HCT116 (cell line): Measurements from ENCODE around the gene CCL11. TPM values are rescaled to one million over a fixed set of nuclear protein-coding genes. Genes with fewer than 3 reads are reported as not detected.

Experiments used
- ATAC-seq: fragments of 200-7000 bp; cut with Tn5 transposase; 2 replicates; pipeline ENCODE4 v1.9.1; 2020; ENCODE audit warnings: mild to moderate bottlenecking, moderate library complexity
- BruUV-seq: library from RNA; stranded (reverse); fragments of 400-500 nt; replicated peaks from 2 replicates; lab custom pipeline; 2021; lab: Mats Ljungman, UMichigan
- CTCF ChIA-PET: fragments of 300-600 bp; sonication (Branson Sonifier 250); formaldehyde crosslinking; loops from one replicate; lab custom pipeline; 2021; ENCODE audit warnings: antibody characterized with exemption; lab: Charles Lee
- POLR2A ChIA-PET: fragments of 300-600, 350-600 bp; sonication (Branson Sonifier 250); formaldehyde crosslinking; loops from one replicate; lab custom pipeline; 2021; ENCODE audit warnings: antibody characterized with exemption; lab: Charles Lee
- RAD21 ChIA-PET, 2 experiments: fragments of 300-600 bp; sonication (Branson Sonifier 250); formaldehyde crosslinking; loops; one replicate each; lab custom pipeline; 2023; ENCODE audit warnings: low total read pairs in 2 of 2; ENCODE audit not compliant: uncharacterized antibody in 2 of 2, unreplicated experiment in 2 of 2, low non-redundant PET in 1 of 2; lab: Charles Lee
- DNase-seq: peaks from one replicate; pipeline ENCODE4 v3.0.0-alpha.2; 2010; ENCODE audit warnings: low read depth, low spot score
- H2AFZ ChIP-seq: fragments of 200-600 bp; shearing (Covaris generic), sonication (generic); 2 replicates; pipeline ENCODE4 v1.6.1; 2017; ENCODE audit warnings: low read depth, mixed run types, mixed read lengths, antibody characterized with exemption, low read length; ENCODE audit not compliant: poor library complexity, severe bottlenecking
- H3K27ac ChIP-seq: 2 replicates; pipeline ENCODE4 v1.5.1; 2012; ENCODE audit warnings: low read depth, low read length
- H3K27me3 ChIP-seq: fragments of 200-600 bp; sonication (generic); 2 replicates; pipeline ENCODE4 v1.6.1; 2016; ENCODE audit warnings: mixed run types, low read length, mixed read lengths; ENCODE audit not compliant: insufficient read depth
- H3K36me3 ChIP-seq, 2 experiments: fragments of 200-500 bp in 1 of 2; fragments of 200-600 bp in 1 of 2; sonication (Bioruptor generic) in 1 of 2; sonication (generic) in 1 of 2; 2 replicates each; pipeline versions ENCODE4 v1.5.1 to v1.6.1; 2014 to 2016; ENCODE audit warnings: low read length in 2 of 2, inconsistent platforms in 1 of 2, mixed read lengths in 1 of 2, mixed run types in 1 of 2; ENCODE audit not compliant: insufficient read depth in 2 of 2, control insufficient read depth in 1 of 2
- H3K4me1 ChIP-seq, 2 experiments: fragments of 200-600 bp in 1 of 2; sonication (generic) in 1 of 2; 2 replicates each; pipeline versions ENCODE4 v1.5.1 to v1.6.1; 2012 to 2017; ENCODE audit warnings: low read length in 2 of 2, inconsistent platforms in 1 of 2, mild to moderate bottlenecking in 1 of 2, mixed read lengths in 1 of 2, mixed run types in 1 of 2, moderate library complexity in 1 of 2; ENCODE audit not compliant: insufficient read depth in 2 of 2, control insufficient read depth in 1 of 2
- H3K4me2 ChIP-seq: fragments of 200-600 bp; sonication (generic); 2 replicates; pipeline ENCODE4 v1.6.1; 2017; ENCODE audit warnings: mixed run types, low read length, mixed read lengths
- H3K4me3 ChIP-seq, 2 experiments: fragments of 200-600 bp in 1 of 2; sonication (generic) in 1 of 2; replicated peaks in 1 of 2; 2 replicates each; pipeline ENCODE4 v1.5.1; 2011 to 2016; ENCODE audit warnings: low read length in 2 of 2, control low read depth in 1 of 2, low read depth in 1 of 2, mild to moderate bottlenecking in 1 of 2, mixed read lengths in 1 of 2, mixed run types in 1 of 2
- H3K79me2 ChIP-seq: fragments of 200-600 bp; sonication (generic); 2 replicates; pipeline ENCODE4 v1.6.1; 2017; ENCODE audit warnings: mild to moderate bottlenecking, mixed run types, low read length, moderate library complexity, mixed read lengths; ENCODE audit not compliant: insufficient read depth
- H3K9ac ChIP-seq: fragments of 200-600 bp; sonication (generic); 2 replicates; pipeline ENCODE4 v1.6.1; 2016; ENCODE audit warnings: low read length, mixed read lengths
- H3K9me2 ChIP-seq: fragments of 200-600 bp; sonication (generic), shearing (Covaris generic); 2 replicates; pipeline ENCODE4 v1.6.1; 2017; ENCODE audit warnings: mixed run types, mild to moderate bottlenecking, moderate library complexity; ENCODE audit not compliant: insufficient read depth
- H3K9me3 ChIP-seq, 2 experiments: fragments of 200-500 bp in 1 of 2; fragments of 200-600 bp in 1 of 2; sonication (Bioruptor generic) in 1 of 2; sonication (generic) in 1 of 2; 2 replicates each; pipeline ENCODE4 v1.6.1; 2014 to 2017; ENCODE audit warnings: low read length in 2 of 2, mixed read lengths in 2 of 2, inconsistent platforms in 1 of 2, low read depth in 1 of 2, mild to moderate bottlenecking in 1 of 2, mixed run types in 1 of 2, moderate library complexity in 1 of 2; ENCODE audit not compliant: control insufficient read depth in 1 of 2, insufficient read depth in 1 of 2
- H4K20me1 ChIP-seq: fragments of 200-600 bp; sonication (generic), shearing (Covaris generic); 2 replicates; pipeline ENCODE4 v1.6.1; 2017; ENCODE audit warnings: mixed run types, mild to moderate bottlenecking, moderate library complexity; ENCODE audit not compliant: insufficient read depth
- ELF1 ChIP-seq: IDR thresholded peaks from 2 replicates; pipeline ENCODE4 v1.6.1; 2012; ENCODE audit warnings: low read depth, borderline replicate concordance
- EZH2 ChIP-seq: fragments of 200-600 bp; sonication (generic); IDR thresholded peaks from 2 replicates; pipeline ENCODE4 v1.6.1; 2017; ENCODE audit warnings: antibody characterized with exemption, mixed run types
- EZH2phosphoT487 ChIP-seq: fragments of 200-600 bp; IDR thresholded peaks from 2 replicates; pipeline ENCODE4 v1.6.1; 2018; ENCODE audit warnings: antibody characterized with exemption, borderline replicate concordance
- JUND ChIP-seq: IDR thresholded peaks from 2 replicates; pipeline ENCODE4 v1.6.1; 2012
- POLR2A ChIP-seq: IDR thresholded peaks from 2 replicates; pipeline ENCODE4 v1.7.0; 2011; ENCODE audit warnings: borderline replicate concordance; ENCODE audit not compliant: insufficient read depth, insufficient read length; ENCODE audit errors: extremely low read depth
- POLR2AphosphoS5 ChIP-seq: IDR thresholded peaks from 2 replicates; pipeline ENCODE4 v1.6.1; 2011; ENCODE audit warnings: mild to moderate bottlenecking, low read depth, low read length, moderate library complexity
- RAD21 ChIP-seq: IDR thresholded peaks from 2 replicates; pipeline ENCODE4 v1.6.1; 2012; ENCODE audit warnings: low read depth, mild to moderate bottlenecking
- REST ChIP-seq: IDR thresholded peaks from 2 replicates; pipeline ENCODE4 v1.6.1; 2012; ENCODE audit warnings: low read depth
- SIN3A ChIP-seq: IDR thresholded peaks from 2 replicates; pipeline ENCODE4 v1.6.1; 2012; ENCODE audit warnings: low read depth
- SRF ChIP-seq: IDR thresholded peaks from 2 replicates; pipeline ENCODE4 v1.6.1; 2012; ENCODE audit warnings: low read depth
- TCF7L2 ChIP-seq: IDR thresholded peaks from 2 replicates; pipeline ENCODE4 v1.7.0; 2011; ENCODE audit warnings: borderline replicate concordance, inconsistent platforms; ENCODE audit not compliant: insufficient read depth, insufficient read length; ENCODE audit errors: extremely low read depth
- YY1 ChIP-seq: IDR thresholded peaks from 2 replicates; pipeline ENCODE4 v1.6.1; 2011; ENCODE audit warnings: low read length, low read depth, moderate library complexity, mild to moderate bottlenecking; ENCODE audit not compliant: insufficient replicate concordance; ENCODE audit errors: extremely low read depth
- ZBTB33 ChIP-seq: IDR thresholded peaks from 2 replicates; pipeline ENCODE4 v1.6.1; 2011; ENCODE audit warnings: mild to moderate bottlenecking, low read length, moderate library complexity; ENCODE audit not compliant: insufficient replicate concordance; ENCODE audit errors: extremely low read depth
- ZNF274 ChIP-seq: fragments of 200-500 bp; sonication (Bioruptor generic); IDR thresholded peaks from 2 replicates; pipeline ENCODE4 v1.6.1; 2014; ENCODE audit warnings: mild to moderate bottlenecking, low read depth, low read length, inconsistent platforms
- intact Hi-C: fragments of 100-400 bp; cut with micrococcal nuclease; formaldehyde crosslinking; loops from 2 replicates; pipeline ENCODE4 v1.10.0; 2022
- total RNA-seq: library from RNA; stranded (reverse); gene quantifications from one replicate; pipeline ENCODE4 v1.2.1, GENCODE V29; 2021; ENCODE audit not compliant: unreplicated experiment

CCL11 gene
- total RNA-seq, 1 experiment from 2014 or later = not detected

- no peak overlapping the region for H3K27ac ChIP-seq
- TF ChIP-seq POLR2AphosphoS5 (no peak), SRF (no peak), ZBTB33 (no peak), REST (no peak), TCF7L2 (no peak), ZNF274 (no peak), JUND (no peak), EZH2phosphoT487 (no peak), EZH2 (no peak), RAD21 (no peak), ELF1 (no peak), SIN3A (no peak), POLR2A (no peak), YY1 (no peak)
- no peak for DNase-seq
- H3K4me1 ChIP-seq = no peaks in the 10 kb centered on the region
- ChIA-PET RAD21 (no interaction called here), POLR2A (no interaction called here), CTCF (no interaction called here)
- no peak overlapping the region for H2AFZ ChIP-seq
- H3K9me3 ChIP-seq = no peaks in the 10 kb centered on the region
- H3K4me2 ChIP-seq = no peak overlapping the region
- BruUV-seq = no TSS peak
- H3K9me2 ChIP-seq = no peaks in the 10 kb centered on the region
- H3K36me3 ChIP-seq = no peaks in the 10 kb centered on the region
- H3K79me2 ChIP-seq = no peaks in the 10 kb centered on the region
- H3K4me3 ChIP-seq = no peak overlapping the region
- no peaks in the 10 kb centered on the region for H4K20me1 ChIP-seq
- no peak overlapping the region for H3K9ac ChIP-seq
- no peak for ATAC-seq
- intact Hi-C loops = no loop called here
- no peaks in the 10 kb centered on the region for H3K27me3 ChIP-seq
Observed at GRCh38 chr17:34242587-34243363, 42.8 kb upstream of the CCL11 start.
